ENCODE data around the gene OXA1L.
"Not testable (repeated sequence)": the region's sequence is repeated elsewhere in the genome, so short reads cannot be mapped to it uniquely, and the experiment has no call there.

Gene OXA1L

GRCh38 chr14:22798528-22798927, 32.0 kb downstream of the OXA1L start:
- TF ChIP-seq POLR2AphosphoS5 (IDR thresholded peaks at IDR 0.05; ENCODE audit: borderline replicate concordance, low read depth, low read length), result no peak
- TF ChIP-seq FOXP2 (optimal IDR thresholded peaks at IDR 0.05; ENCODE audit: control extremely low read depth, extremely low read length, insufficient read depth), result no peak
- TF ChIP-seq EZH2 (IDR thresholded peaks at IDR 0.05), result no peak
- H3K36me3 ChIP-seq (ENCODE audit: insufficient read depth, low read length), result no peaks in the 10 kb centered on the region
- H3K27ac ChIP-seq, result no peak overlapping the region
- no peaks in the 10 kb centered on the region for H3K9me3 ChIP-seq (ENCODE audit: low read depth, low read length)
- no peak overlapping the region for H3K9ac ChIP-seq (ENCODE audit: insufficient read length)
- H3K4me3 ChIP-seq, result no peak overlapping the region
- no peak for DNase-seq (ENCODE audit: low read depth, low spot score)

GRCh38 chr14:22800346-22800745, 33.9 kb downstream of the OXA1L start:
- DNase-seq (ENCODE audit: low read depth, low spot score), result no peak
- H3K9ac ChIP-seq (ENCODE audit: insufficient read length), result no peak overlapping the region
- no peak overlapping the region for H3K27ac ChIP-seq
- no peaks in the 10 kb centered on the region for H3K36me3 ChIP-seq (ENCODE audit: insufficient read depth, low read length)
- TF ChIP-seq POLR2AphosphoS5 (IDR thresholded peaks at IDR 0.05; ENCODE audit: borderline replicate concordance, low read depth, low read length) (no peak), FOXP2 (optimal IDR thresholded peaks at IDR 0.05; ENCODE audit: control extremely low read depth, extremely low read length, insufficient read depth) (no peak), EZH2 (IDR thresholded peaks at IDR 0.05) (no peak)
- H3K9me3 ChIP-seq (ENCODE audit: low read depth, low read length), result no peaks in the 10 kb centered on the region
- H3K4me3 ChIP-seq, result no peak overlapping the region

- no peak overlapping the region for H3K4me3 ChIP-seq
- DNase-seq (ENCODE audit: low read depth, low spot score), result no peak
- H3K9me3 ChIP-seq (ENCODE audit: low read depth, low read length), result no peaks in the 10 kb centered on the region
- no peak overlapping the region for H3K9ac ChIP-seq (ENCODE audit: insufficient read length)
- H3K36me3 ChIP-seq (ENCODE audit: insufficient read depth, low read length), result no peaks in the 10 kb centered on the region
- TF ChIP-seq FOXP2 (optimal IDR thresholded peaks at IDR 0.05; ENCODE audit: control extremely low read depth, extremely low read length, insufficient read depth), result no peak
- no peak for TF ChIP-seq POLR2AphosphoS5 (IDR thresholded peaks at IDR 0.05; ENCODE audit: borderline replicate concordance, low read depth, low read length)
- TF ChIP-seq EZH2 (IDR thresholded peaks at IDR 0.05), result no peak
- H3K27ac ChIP-seq, result no peak overlapping the region
Measured at GRCh38 chr14:22801716-22802115, 35.2 kb downstream of the OXA1L start.

GRCh38 chr14:22802860-22803686, 36.6 kb downstream of the OXA1L start:
- Histone ChIP-seq H3K27ac (no peak overlapping the region), H3K36me3 (ENCODE audit: insufficient read depth, low read length) (no peaks in the 10 kb centered on the region), H3K9me3 (ENCODE audit: low read depth, low read length) (no peaks in the 10 kb centered on the region), H3K4me3 (no peak overlapping the region), H3K9ac (ENCODE audit: insufficient read length) (no peak overlapping the region)
- no peak for DNase-seq (ENCODE audit: low read depth, low spot score)
- TF ChIP-seq FOXP2 (optimal IDR thresholded peaks at IDR 0.05; ENCODE audit: control extremely low read depth, extremely low read length, insufficient read depth) (no peak), POLR2AphosphoS5 (IDR thresholded peaks at IDR 0.05; ENCODE audit: borderline replicate concordance, low read depth, low read length) (no peak), EZH2 (IDR thresholded peaks at IDR 0.05) (no peak)

GRCh38 chr14:22803687-22803974, 37.1 kb downstream of the OXA1L start:
- no peaks in the 10 kb centered on the region for H3K9me3 ChIP-seq (ENCODE audit: low read depth, low read length)
- H3K36me3 ChIP-seq (ENCODE audit: insufficient read depth, low read length), result no peaks in the 10 kb centered on the region
- TF ChIP-seq POLR2AphosphoS5 (IDR thresholded peaks at IDR 0.05; ENCODE audit: borderline replicate concordance, low read depth, low read length), result no peak
- no peak for TF ChIP-seq FOXP2 (optimal IDR thresholded peaks at IDR 0.05; ENCODE audit: control extremely low read depth, extremely low read length, insufficient read depth)
- no peak for TF ChIP-seq EZH2 (IDR thresholded peaks at IDR 0.05)
- no peak overlapping the region for H3K4me3 ChIP-seq
- no peak overlapping the region for H3K9ac ChIP-seq (ENCODE audit: insufficient read length)
- no peak overlapping the region for H3K27ac ChIP-seq
- DNase-seq (ENCODE audit: low read depth, low spot score), result no peak

- not testable (repeated sequence) for H3K9ac ChIP-seq (ENCODE audit: insufficient read length); H3K4me3 ChIP-seq; H3K9me3 ChIP-seq (ENCODE audit: low read depth, low read length); DNase-seq (ENCODE audit: low read depth, low spot score); H3K27ac ChIP-seq; H3K36me3 ChIP-seq (ENCODE audit: insufficient read depth, low read length)
Measured at GRCh38 chr14:22805235-22805634, 38.7 kb downstream of the OXA1L start.

- Histone ChIP-seq H3K9ac (ENCODE audit: insufficient read length) (no peak overlapping the region), H3K27ac (no peak overlapping the region), H3K36me3 (ENCODE audit: insufficient read depth, low read length) (no peaks in the 10 kb centered on the region), H3K4me3 (no peak overlapping the region), H3K9me3 (ENCODE audit: low read depth, low read length) (no peaks in the 10 kb centered on the region)
- DNase-seq (ENCODE audit: low read depth, low spot score), result no peak
- TF ChIP-seq POLR2AphosphoS5 (IDR thresholded peaks at IDR 0.05; ENCODE audit: borderline replicate concordance, low read depth, low read length), result no peak
- TF ChIP-seq FOXP2 (optimal IDR thresholded peaks at IDR 0.05; ENCODE audit: control extremely low read depth, extremely low read length, insufficient read depth), result no peak
- TF ChIP-seq EZH2 (IDR thresholded peaks at IDR 0.05), result no peak
Measured at GRCh38 chr14:22807432-22808087, 41.1 kb downstream of the OXA1L start.

- no peak for TF ChIP-seq EZH2 (IDR thresholded peaks at IDR 0.05)
- no peak overlapping the region for H3K9ac ChIP-seq (ENCODE audit: insufficient read length)
- DNase-seq (ENCODE audit: low read depth, low spot score), result no peak
- H3K4me3 ChIP-seq, result no peak overlapping the region
- H3K9me3 ChIP-seq (ENCODE audit: low read depth, low read length), result no peaks in the 10 kb centered on the region
- no peak overlapping the region for H3K27ac ChIP-seq
- no peaks in the 10 kb centered on the region for H3K36me3 ChIP-seq (ENCODE audit: insufficient read depth, low read length)
Measured at GRCh38 chr14:22808388-22809209, 42.1 kb downstream of the OXA1L start.

Data from SK-N-MC (cell line).